Testis (tissue), 3 donors: Measurements from ENCODE around the gene CXCR5. TPM values are rescaled to one million over a fixed set of nuclear protein-coding genes. Genes with fewer than 3 reads are reported as not detected.

Source experiments
- DNase-seq: peaks from one replicate; pipeline ENCODE4 v3.0.0-alpha.2; 2019
- H3K27ac ChIP-seq, 2 donors: fragments of 200-600 bp; sonication (generic); one replicate each; pipeline ENCODE4 v1.5.1; 2019
- H3K27me3 ChIP-seq: fragments of 200-600 bp; sonication (generic); one replicate; pipeline ENCODE4 v1.5.1; 2019
- H3K36me3 ChIP-seq: fragments of 200-600 bp; sonication (generic); one replicate; pipeline ENCODE4 v1.5.1; 2017; ENCODE audit warnings: low read depth; ENCODE audit errors: missing control alignments
- H3K4me1 ChIP-seq: fragments of 200-600 bp; sonication (generic); one replicate; pipeline ENCODE4 v1.5.1; 2019
- H3K4me3 ChIP-seq, 2 donors: fragments of 200-600 bp; sonication (generic); one replicate each; pipeline ENCODE4 v1.5.1; 2017 to 2019
- H3K9me3 ChIP-seq: fragments of 200-600 bp; sonication (generic); one replicate; pipeline ENCODE4 v1.5.1; 2017
- POLR2A ChIP-seq: fragments of 450-650 bp; IDR thresholded peaks from one replicate; pipeline ENCODE4 v1.6.1; 2017; ENCODE audit warnings: antibody characterized with exemption, mild to moderate bottlenecking, moderate library complexity
- WGBS, 2 donors: methylation state at CpG; one replicate each; pipeline ENCODE4 v1.1.5; 2018; 5-methylcytosine and 5-hydroxymethylcytosine counted together
- intact Hi-C: fragments of 100-400 bp; cut with DNase I; formaldehyde crosslinking; loops from one replicate; pipeline ENCODE4 v1.15.1; 2023; ENCODE audit warnings: low total_unique reads
- polyA plus RNA-seq: library from polyadenylated mRNA; stranded (reverse); fragments of 350-450 nt; fragmentation: Illumina TruSeq; extraction: RNeasy Lipid Tissue Mini Kit (QIAGEN cat#74804); gene quantifications from one replicate; pipeline ENCODE4 v1.2.3, GENCODE V29; 2014; ENCODE audit warnings: low read depth, low replicate concordance; ENCODE audit not compliant: insufficient read depth
- total RNA-seq, 2 donors: library from RNA; depleted of rRNA; stranded (reverse); fragments of >200 nt; gene quantifications; one replicate each; pipeline ENCODE4 v1.2.3, GENCODE V29; 2016
- TF ChIP-seq, protein P1 (sequence below), 3 experiments: fragments of 450-650 bp in 2 of 3; fragments of 200-600 bp in 1 of 3; sonication (generic) in 1 of 3; IDR thresholded peaks; one replicate each; pipeline ENCODE4 v1.5.1; 2016 to 2019; ENCODE audit warnings: antibody characterized with exemption in 3 of 3, mild to moderate bottlenecking in 2 of 3, moderate library complexity in 1 of 3

The CXCR5 gene
- total and polyA plus RNA-seq, 3 donors from 2014 or later, result 0.06 to 0.22 TPM; not detected in 1

DNA sequence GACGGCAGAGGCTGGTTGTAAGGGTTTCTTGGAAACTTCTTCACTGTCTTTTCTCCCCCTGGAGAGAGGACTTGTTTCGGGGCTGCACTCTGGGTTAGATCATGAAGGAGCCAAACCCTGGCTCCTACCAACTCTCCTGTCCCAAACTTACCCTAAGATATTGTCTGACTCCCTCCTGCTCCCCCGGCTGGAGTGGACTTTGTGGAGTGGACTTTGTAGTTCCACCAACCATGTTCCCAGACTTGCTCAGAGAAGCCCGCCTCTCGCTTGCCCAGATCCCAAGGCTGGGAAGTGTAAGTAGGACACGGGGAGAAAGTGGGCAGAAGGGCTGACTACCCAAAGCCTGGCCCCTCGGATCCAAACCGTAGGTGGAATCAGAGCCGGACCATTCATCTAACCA is 1.2 kb downstream of the CXCR5 start:
- no peaks in the 10 kb centered on the region for H3K36me3 ChIP-seq
- no peak overlapping the region for H3K27ac ChIP-seq
- H3K4me3 ChIP-seq, result no peak overlapping the region
- H3K4me1 ChIP-seq, result peaks cover 4% of the 10 kb centered on the region
- H3K27me3 ChIP-seq, result no peaks in the 10 kb centered on the region
- H3K9me3 ChIP-seq, result no peaks in the 10 kb centered on the region
- intact Hi-C loops, result no loop called here
- 94 to 97% methylated on average over 8 to 9 of the region's 9 CpGs for WGBS, 2 donors
- no peak for DNase-seq
- TF ChIP-seq POLR2A, result no peak
- TF ChIP-seq, protein P1, sequence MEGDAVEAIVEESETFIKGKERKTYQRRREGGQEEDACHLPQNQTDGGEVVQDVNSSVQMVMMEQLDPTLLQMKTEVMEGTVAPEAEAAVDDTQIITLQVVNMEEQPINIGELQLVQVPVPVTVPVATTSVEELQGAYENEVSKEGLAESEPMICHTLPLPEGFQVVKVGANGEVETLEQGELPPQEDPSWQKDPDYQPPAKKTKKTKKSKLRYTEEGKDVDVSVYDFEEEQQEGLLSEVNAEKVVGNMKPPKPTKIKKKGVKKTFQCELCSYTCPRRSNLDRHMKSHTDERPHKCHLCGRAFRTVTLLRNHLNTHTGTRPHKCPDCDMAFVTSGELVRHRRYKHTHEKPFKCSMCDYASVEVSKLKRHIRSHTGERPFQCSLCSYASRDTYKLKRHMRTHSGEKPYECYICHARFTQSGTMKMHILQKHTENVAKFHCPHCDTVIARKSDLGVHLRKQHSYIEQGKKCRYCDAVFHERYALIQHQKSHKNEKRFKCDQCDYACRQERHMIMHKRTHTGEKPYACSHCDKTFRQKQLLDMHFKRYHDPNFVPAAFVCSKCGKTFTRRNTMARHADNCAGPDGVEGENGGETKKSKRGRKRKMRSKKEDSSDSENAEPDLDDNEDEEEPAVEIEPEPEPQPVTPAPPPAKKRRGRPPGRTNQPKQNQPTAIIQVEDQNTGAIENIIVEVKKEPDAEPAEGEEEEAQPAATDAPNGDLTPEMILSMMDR (IDR thresholded peaks at IDR 0.05), result no peak

DNA sequence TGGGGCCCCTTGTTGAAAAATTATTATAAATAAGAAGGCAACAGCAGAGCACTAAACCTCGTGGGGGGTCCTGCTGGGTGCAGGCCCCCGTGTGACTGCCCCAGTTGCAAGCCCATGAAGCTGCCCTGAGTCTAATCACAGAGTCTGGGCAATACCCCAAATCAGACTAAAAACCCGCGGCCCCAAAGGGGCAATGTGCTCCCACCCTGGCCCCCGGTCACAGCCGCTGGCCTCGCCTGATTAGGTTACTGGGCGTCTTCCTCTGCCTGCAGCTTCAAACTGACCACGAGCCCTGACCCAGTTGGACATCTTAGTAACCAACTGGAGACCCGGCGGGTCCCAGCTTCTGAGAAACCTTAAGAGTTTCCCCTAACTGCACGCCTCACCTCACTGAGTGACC is 1.6 kb downstream of the CXCR5 start:
- Histone ChIP-seq H3K27ac (no peak overlapping the region), H3K36me3 (no peaks in the 10 kb centered on the region), H3K27me3 (no peaks in the 10 kb centered on the region), H3K4me1 (peaks cover 8% of the 10 kb centered on the region), H3K9me3 (no peaks in the 10 kb centered on the region), H3K4me3 (no peak overlapping the region)
- DNase-seq, result no peak
- 96 to 97% methylated on average over 12 of the region's 12 CpGs for WGBS, 2 donors
- intact Hi-C loops, result no loop called here
- no peak for TF ChIP-seq POLR2A
- TF ChIP-seq, protein P1 (IDR thresholded peaks at IDR 0.05), result no peak

DNA sequence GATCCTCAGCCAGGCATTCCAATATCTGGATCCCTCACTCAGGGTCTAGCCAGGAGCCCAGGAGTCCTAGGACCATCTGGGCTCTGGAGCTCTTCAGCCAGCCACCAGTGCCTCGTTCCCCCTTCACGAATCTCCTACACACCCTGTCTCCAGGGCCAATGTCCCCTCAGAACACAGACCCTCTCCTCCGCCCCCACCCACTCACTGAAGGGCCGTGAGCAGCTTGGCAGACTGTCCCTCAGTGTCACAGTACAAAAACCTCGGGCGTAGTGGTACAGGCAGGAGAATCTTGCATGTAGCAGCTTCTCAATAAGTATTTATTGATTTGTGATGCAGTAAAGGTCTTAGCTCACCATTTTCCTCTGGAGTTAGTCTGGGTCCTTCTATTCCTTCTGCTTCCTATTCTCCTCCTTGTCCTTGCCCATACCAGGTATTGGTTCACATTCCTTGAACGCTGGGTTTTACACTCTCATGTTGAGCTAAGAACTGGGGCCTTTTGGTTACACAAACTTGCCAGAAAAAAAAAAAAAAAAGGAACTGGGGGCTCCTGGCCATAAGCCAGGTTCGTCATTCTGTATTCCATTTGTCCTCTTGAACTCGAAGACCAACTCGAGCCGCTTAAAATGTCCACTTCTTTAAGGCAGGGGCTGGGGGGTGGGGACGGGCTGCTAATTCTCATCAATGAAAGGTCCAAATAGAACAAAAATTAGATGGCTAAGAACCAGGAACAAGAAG is 2.3 kb downstream of the CXCR5 start:
- Histone ChIP-seq H3K27me3 (no peaks in the 10 kb centered on the region), H3K4me3 (no peak overlapping the region), H3K36me3 (no peaks in the 10 kb centered on the region), H3K9me3 (no peaks in the 10 kb centered on the region), H3K4me1 (peaks cover 10% of the 10 kb centered on the region), H3K27ac (no peak overlapping the region)
- no peak for DNase-seq
- intact Hi-C loops, result no loop called here
- WGBS, 2 donors, result 80 to 92% methylated on average over 11 to 12 of the region's 12 CpGs
- TF ChIP-seq POLR2A, result no peak
- TF ChIP-seq, protein P1 (IDR thresholded peaks at IDR 0.05), result no peak

DNA sequence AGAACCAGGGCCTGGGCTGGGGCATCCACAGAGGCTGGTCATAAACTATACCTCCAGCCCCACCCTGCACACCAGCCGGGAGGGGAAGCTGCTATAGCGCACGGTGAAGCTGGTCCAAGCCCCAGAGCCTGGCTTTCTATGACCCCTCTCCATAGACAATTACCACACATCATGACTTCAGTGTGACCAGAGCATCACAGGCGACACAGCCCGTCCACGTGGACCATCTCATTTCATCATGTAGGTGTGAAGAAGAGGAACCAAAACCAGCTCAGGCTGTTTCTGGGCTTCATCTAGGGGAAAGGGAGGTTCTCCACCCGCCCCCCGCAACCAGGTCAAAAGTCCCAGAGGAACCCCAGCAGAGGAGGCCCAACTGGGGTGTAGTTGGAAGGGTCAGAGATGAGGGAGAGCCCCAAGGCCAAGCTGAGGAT is 3.0 kb downstream of the CXCR5 start:
- DNase-seq, result no peak
- TF ChIP-seq POLR2A, result no peak
- TF ChIP-seq, protein P1 (IDR thresholded peaks at IDR 0.05), result no peak
- Histone ChIP-seq H3K4me1 (peaks cover 10% of the 10 kb centered on the region), H3K27ac (no peak overlapping the region), H3K36me3 (no peaks in the 10 kb centered on the region), H3K27me3 (no peaks in the 10 kb centered on the region), H3K4me3 (no peak overlapping the region), H3K9me3 (no peaks in the 10 kb centered on the region)
- WGBS, 2 donors, result 90 to 97% methylated on average over 5 to 8 of the region's 8 CpGs
- intact Hi-C loops, result no loop called here

DNA sequence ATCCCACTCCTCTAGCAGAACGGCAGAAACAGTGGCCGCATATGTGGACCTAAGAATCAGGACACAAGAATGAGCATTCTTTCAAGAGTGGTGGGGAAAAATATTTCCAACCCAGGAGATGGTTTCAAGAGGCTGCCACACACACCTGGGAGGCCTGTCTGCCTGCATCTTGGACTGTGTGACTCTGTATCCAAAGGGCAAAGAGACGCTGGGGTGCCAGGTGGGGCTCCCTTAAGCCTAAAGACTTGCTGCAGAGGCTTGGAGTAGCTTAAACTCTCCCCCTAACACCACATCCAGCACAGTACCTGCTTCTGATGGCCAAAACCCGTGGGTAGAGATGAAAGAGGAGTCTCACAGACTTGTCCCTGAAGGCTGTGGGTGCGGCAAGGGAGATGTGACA is 3.5 kb downstream of the CXCR5 start:
- DNase-seq, result no peak
- intact Hi-C loops, result no loop called here
- Histone ChIP-seq H3K36me3 (no peaks in the 10 kb centered on the region), H3K27me3 (no peaks in the 10 kb centered on the region), H3K4me1 (peaks cover 10% of the 10 kb centered on the region), H3K9me3 (no peaks in the 10 kb centered on the region), H3K4me3 (no peak overlapping the region), H3K27ac (no peak overlapping the region)
- TF ChIP-seq POLR2A, result no peak
- TF ChIP-seq, protein P1 (IDR thresholded peaks at IDR 0.05), result no peak
- 85 to 92% methylated on average over 4 to 5 of the region's 5 CpGs for WGBS, 2 donors
